GM12872 (cell line): ENCODE data around the gene SNRNP25.
A peak's percentile ranks its signal among the peaks of the same experiment; 100 is the strongest.

ENCODE experiments used
- CTCF ChIP-seq: IDR thresholded peaks from 3 replicates; pipeline ENCODE4 v1.5.1; 2011; ENCODE audit warnings: low read depth, mild to moderate bottlenecking, low read length, moderate library complexity; ENCODE audit not compliant: insufficient read depth

The SNRNP25 gene

GRCh38 chr16:94918-95265 lies 41.3 kb downstream of the SNRNP25 start:
- TF ChIP-seq CTCF: no peak

GRCh38 chr16:96935-97381 lies 43.3 kb downstream of the SNRNP25 start:
- TF ChIP-seq CTCF: peak; percentile 100

GRCh38 chr16:97822-98221 lies 44.2 kb downstream of the SNRNP25 start:
- no peak for TF ChIP-seq CTCF

GRCh38 chr16:100989-101388 lies 47.4 kb downstream of the SNRNP25 start:
- no peak for TF ChIP-seq CTCF

GRCh38 chr16:101586-101985 lies 48.0 kb downstream of the SNRNP25 start:
- no peak for TF ChIP-seq CTCF

- no peak for TF ChIP-seq CTCF
Observed at GRCh38 chr16:102060-102855, 48.6 kb downstream of the SNRNP25 start.

GRCh38 chr16:104355-104754 lies 50.7 kb downstream of the SNRNP25 start:
- TF ChIP-seq CTCF: no peak

GRCh38 chr16:104928-105327 lies 51.3 kb downstream of the SNRNP25 start:
- no peak for TF ChIP-seq CTCF
